ENCODE data around the gene MYBPC2.

Gene MYBPC2

DNA sequence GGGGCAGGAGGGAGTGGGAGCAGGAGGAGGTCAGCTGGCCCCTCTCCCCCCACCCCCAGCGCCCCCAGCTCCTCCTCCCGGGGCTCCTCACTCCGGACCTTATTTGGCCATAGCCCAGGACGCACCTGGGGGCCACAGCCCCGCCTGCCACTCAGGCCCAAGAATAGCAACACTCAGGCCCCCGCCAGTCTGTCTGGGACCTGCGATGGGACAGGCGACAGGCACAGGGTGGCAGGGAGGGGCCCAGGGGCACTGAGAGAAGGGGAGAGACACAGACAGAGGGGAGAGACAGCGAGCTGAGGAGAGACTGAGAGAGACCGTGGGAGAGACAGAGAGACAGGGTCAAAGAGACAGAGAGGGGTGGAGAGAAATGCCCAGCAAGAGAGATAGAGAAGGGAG is 68.1 kb downstream of the MYBPC2 start:
- DNase-seq (ENCODE audit: low spot score) = no peak

DNA sequence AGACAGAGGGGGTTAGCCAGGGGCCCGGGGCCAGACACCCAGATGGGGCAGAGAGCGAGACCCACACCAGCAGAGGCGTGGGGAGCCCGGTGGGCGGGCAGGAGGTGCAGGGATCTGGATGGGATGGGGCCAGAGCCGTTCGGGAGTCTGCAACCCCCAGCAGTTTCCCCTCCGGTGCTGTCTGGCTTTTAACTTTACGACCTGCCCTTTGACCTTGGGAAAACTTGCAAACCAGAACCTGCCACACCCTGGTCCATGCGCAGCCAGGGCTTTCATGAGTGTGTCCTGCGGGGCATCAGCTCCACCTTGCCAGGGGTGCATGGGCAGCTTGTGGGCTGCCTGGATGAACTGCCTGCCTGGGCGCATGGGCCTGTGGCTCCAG is 68.5 kb downstream of the MYBPC2 start:
- DNase-seq (ENCODE audit: low spot score) = no peak

DNA sequence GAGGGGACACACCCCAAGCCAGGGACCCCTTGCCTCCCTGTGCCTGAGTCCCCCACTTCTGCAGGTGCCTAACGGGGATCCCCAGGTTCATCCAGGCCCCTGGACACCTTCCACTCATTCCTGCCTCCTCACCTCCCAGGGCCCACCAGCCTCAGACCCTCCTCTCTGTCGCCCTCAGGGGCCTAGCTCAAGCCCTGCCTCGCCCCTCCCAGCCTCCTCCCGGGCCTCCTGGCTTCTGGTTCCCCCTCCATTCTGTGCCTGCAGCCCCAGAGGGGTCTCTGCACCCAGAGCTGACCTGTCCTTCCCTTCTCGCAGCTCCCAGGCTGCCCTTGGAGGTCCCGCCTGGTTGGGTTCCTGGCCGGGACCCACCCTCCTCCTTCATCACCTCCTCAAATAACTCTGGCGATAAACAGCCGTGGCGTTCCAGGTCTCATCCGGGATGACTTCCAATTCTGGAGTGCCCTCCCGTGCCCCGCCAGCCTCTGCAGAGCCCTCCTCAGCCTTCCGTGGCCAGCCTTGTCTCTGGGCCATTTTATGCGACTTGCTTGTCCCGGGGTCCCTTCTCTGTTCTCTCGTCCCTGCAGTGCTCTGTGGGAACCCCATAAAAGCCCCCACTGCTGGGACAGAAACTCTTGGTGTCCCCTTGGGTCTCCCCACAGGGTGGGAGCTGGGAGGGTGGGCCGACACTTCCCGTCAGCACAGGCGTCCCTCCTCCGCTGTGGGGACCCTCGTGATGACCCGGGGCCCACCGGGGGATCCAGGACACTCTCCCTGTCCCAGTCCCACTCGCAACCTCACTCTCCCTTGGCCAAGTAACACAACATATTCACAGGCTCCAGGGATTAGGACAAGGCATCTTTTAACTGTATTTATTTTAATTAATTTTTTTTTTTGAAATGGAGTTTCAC is 69.1 kb downstream of the MYBPC2 start:
- no peak for DNase-seq (ENCODE audit: low spot score)

DNA sequence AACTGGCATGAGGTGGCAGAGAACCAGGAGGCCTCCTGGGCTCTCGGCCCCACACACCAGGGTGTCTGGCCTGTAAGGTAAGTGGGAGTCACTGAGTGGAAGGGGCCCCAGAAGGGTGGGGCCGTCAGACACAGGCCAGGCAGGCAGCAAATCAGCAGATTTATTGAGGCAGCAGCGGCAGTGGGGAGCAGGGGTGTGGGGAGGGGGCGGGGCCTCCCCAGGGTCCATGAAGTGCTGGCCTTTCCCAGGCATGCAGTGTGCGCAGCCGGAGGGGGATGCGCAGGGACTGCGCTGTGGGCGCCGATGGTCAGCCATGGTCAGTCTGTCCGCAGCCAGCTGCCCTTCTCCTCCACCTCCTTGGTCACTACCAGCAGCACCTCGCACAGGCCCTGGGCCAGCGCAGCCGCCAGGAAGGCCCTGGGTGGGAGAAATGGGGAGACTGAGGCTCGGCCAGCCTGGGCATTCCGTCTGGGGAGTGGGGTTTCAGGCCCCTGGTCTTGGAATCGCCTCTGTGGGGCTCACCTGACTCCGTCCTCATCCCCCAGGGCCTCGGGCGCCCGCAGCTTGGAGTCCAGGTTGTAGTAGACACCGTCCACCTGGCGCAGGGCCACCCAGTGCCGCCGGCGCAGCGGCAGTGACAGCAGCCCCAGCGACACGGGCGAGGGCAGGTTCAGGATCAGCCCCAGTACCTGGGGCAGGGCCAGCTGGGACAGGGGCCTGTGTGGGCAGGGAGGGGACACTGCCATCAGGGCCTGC is 73.3 kb downstream of the MYBPC2 start:
- DNase-seq (ENCODE audit: low spot score) = no peak

DNA sequence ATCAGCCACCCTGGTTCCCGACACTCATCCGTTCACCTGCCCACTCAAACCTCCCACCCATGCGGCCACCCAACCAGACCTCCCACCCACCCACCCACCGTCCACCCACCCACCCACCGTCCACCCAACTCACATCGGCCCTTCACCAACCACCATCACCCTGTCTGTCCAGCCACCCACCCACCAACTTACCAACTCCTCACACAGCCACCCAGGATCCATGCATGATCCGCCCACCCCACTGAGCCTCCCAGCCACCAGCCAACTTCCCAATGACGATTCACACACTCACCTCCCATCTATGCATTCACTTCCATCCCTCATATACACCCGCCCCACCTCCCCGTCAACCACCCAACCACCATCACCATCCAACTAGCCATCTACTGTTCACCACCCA is 74.0 kb downstream of the MYBPC2 start:
- no peak for DNase-seq (ENCODE audit: low spot score)

DNA sequence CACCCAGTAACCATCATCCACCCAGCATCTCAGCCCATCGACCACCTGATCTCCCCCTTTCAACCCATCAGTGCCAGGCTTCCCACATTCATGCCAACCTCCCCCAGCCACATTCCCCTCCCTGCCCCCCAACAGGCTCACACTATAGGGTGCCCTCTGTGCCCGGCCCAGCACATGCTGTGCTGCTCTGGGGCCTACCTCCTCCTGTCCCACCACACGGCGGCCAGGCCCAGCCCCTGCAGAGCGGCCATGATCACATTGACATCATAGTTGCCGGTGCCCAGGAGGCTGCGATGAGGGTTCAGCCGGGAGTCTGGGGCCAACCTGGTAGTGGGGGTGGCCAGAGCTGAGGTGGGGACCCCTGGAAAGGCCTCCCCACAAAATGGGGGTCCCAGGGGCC is 74.7 kb downstream of the MYBPC2 start:
- no peak for DNase-seq (ENCODE audit: low spot score)

DNA sequence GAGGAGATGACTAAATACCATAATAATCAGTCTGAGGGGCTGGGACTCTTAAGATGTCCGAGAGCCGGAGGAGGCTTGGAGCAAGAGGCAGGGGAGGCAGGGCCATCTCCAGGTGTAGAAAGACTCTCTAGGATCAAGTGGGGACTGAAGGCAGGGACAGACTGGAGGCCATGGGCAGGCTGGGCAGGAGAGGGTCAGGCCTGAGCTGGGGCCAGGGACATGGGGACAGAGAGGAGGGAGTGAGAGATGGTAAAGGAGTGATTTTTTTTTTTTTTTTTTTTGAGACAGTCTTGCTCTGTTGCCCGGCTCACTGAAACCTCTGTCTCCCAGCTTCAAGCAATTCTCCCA is 76.1 kb downstream of the MYBPC2 start:
- DNase-seq (ENCODE audit: low spot score) = no peak

DNA sequence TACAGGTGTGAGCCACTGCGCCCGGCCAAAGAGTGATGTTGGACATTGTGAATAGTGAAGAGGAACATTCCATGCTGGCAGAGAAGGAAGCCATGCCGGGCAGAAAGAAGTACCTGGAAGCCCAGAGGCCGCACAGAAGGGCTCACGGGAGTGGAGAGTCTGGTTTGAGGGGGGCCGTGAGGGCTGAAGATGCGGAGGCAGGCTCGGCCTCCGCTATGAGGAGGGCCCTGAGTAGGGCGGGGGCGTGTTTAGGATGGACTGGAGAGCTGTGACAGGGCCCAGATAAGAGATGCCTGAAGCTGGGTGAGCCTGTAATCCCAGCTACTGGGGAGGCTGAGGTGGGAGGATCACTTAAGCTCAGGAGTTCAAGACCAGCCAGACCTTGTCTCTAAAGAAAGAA is 76.7 kb downstream of the MYBPC2 start:
- no peak for DNase-seq (ENCODE audit: low spot score)

DNA sequence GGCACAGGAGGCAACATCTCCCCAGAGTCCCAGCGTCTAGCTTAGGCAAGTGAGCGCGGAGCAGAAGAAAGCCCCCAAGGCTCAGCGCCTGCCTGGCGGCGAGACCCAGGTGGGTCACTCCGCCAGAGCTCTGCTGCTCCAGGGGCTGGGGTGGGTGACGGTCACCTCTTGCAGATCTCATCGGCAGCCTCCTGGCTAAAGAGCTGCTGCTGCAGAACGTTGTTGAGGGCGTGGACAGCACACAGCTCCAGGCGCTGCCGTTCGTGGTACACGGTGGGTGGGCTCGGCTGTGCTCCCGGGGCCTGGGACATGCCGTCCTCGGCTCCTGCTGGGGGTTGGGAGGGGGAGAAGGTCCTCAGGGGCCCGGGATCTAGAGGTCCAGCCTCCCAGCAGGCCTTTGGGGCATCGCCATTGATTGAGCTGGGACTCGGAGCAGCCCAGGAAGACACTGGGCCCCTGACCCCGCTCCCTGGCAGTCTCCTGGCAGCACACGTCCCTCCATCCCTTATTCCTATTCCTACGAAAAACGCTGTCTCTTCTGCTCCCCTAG is 77.5 kb downstream of the MYBPC2 start:
- no peak for DNase-seq (ENCODE audit: low spot score)

DNA sequence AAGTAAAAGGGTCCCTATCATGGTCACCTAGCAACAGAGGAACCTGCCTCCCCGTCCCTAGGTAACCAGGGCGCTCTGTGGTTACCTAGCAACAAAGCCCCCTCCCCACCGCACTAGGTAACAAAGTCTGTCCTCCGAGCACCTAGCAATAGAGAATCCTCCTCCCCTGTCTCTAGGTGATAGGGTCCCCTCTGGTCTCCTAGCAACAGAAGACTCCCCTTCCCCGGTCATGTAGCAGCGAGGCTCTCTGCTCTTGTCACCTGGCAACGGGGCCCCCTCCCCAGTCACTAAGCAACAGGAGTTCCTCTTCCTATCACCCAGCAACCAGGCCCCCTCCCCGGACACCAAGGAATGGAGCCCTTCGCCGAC is 78.0 kb downstream of the MYBPC2 start:
- DNase-seq (ENCODE audit: low spot score) = no peak

DNA sequence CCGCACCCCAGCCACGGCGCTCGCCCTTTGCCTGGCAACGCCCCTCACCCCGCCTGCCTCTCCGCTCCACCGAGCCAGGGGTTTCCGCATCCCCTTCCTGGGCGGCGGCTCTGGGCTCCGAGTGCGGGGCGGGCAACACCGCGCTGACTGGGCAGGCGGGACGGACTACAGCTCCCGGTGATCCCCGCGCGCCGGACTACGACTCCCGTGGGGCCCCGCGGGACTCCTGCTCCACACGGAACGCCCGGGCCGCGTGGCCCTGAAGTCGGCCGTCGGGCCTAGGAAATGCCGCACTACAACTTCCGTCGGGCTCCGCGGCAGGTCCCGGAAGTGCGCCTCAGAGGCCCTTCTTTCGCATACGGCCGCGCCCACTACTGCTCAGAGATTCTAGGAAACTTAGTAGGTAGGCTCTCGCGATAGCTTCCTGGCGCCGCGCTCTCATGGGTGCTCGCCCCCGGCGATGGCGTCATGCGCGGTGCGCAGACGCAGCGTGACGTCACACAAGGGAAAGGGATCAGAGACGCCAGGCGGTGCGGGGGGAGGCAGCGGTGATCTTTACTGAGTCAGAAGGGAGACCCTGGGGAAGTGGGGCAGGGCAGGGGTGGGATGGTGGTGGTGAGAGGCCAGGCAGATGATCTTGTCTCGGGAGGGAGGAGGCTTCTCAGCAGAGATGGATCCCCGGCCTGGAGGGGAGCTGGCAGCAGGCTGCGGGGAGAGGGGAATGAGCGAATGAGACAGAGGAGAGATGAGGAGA is 78.6 kb downstream of the MYBPC2 start, which contains the start of gene JOSD2:
JOSD2 (minus strand) TSS at position 123 of the 754 bp plus-strand sequence. CDS start 760 bp downstream, outside the sequence.
- peak; percentile 97 for DNase-seq (ENCODE audit: low spot score)

DNA sequence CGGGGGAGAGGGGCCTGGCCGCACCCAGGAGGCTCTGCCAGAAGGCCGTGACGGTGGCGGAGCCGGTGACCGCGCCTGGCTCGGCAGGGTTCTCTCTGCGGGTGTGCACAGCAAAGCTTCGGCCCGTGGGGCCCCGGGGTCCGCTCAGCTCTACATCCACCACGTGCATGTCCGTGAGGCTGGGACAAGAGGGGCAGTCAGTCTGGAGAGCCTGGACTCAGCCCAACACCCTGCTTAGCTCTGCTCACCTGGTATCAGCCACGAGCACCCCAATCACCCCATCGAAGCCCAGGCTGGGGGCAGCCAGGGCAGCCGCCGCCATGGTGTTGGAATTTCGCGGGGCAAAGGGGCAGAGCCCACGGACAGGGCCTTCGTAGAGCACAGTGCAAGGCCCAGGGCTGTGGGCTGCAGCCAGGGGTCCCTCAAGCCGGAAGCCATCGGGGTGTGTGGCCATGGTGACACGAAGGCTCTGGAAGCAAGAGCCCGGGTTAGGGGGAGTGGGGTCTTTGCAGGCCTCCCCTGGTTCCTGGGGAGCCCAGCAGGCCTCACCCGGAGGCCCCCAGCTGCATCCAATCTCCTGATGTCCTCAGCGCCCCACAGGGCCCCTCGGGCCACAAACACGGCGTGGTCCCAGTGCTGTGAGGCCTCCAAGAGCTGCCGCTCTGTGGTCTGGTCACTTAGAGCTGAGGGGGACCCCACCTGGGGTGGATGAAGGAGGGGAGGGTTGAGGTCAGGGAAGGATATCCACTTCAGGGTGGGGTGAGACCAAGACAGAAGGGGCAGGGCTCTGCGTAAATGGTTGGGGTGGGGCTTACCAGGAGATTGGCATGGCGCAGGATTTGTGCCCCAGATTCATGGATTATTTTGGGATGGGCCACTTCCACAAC is 79.7 kb downstream of the MYBPC2 start:
- DNase-seq (ENCODE audit: low spot score) = no peak

DNA sequence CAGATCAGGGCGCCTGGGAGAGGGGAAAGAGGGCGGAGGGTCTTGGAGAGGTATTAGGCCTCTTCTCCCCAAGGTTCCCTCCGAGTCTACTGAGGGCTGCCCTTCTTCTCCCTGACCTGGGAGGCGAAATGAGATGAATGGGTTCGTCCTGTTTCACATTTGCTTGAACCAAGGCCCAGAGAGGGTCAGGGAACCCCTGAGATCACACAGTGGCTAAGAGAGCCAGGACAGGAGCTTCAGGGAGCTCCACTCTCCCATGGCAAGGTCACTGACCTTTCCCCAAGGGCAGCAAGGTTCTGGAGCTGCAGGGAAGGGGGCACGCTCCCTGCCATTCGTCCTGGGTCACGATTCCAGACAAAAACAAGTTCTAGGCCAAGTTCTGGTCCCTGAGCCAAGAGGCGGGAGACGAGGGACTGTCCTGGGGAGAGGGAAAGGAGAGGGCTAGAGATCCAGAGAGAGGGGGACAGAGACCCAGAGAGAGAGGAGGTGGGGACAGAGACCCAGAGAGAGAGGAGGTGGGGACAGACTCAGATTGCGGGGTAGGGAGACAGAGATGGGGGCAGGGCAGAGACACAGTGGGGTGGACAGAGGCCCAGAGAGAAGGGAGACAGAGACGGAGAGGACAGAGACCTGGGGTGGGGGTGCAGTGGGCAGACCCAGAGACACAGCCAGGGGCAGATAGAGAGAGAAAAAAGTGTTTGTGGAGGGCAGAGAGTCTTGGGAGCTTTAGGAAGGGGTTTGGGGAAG is 80.5 kb downstream of the MYBPC2 start:
- no peak for DNase-seq (ENCODE audit: low spot score)

DNA sequence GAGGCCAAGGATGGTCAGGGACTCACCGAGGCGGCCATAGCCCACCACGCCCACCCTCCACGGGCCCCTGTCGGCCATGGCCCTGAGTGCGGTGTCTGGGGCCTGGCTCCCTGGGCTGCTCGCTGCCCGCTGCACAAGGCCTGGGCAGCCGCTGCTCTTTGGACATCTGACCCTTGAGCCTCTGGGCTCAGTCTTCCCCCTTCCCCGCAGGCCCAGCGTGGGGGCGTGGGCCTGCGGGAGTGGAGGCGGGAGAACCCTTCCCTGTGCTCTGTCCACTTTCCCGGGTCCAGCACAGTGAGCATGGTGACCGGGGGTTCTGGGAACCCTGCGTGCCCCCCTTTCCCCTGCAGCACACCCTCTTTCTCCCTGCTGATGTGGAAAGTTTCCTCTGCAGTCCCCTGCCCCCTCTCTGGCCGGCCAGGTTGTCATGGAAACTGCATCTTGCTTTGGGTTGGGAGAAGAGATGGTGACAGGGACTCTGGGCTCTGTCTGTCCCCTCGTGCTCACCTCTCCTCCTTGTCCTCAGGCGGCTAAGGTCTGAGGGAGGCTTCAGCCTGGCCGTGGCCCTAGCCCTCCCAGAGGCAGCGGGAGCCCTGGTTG is 81.2 kb downstream of the MYBPC2 start, which contains the start of gene ASPDH:
ASPDH (minus strand) TSS at position 168 of the 600 bp plus-strand sequence; CDS start at position 78, 90 bp downstream.
- DNase-seq (ENCODE audit: low spot score) = no peak

DNA sequence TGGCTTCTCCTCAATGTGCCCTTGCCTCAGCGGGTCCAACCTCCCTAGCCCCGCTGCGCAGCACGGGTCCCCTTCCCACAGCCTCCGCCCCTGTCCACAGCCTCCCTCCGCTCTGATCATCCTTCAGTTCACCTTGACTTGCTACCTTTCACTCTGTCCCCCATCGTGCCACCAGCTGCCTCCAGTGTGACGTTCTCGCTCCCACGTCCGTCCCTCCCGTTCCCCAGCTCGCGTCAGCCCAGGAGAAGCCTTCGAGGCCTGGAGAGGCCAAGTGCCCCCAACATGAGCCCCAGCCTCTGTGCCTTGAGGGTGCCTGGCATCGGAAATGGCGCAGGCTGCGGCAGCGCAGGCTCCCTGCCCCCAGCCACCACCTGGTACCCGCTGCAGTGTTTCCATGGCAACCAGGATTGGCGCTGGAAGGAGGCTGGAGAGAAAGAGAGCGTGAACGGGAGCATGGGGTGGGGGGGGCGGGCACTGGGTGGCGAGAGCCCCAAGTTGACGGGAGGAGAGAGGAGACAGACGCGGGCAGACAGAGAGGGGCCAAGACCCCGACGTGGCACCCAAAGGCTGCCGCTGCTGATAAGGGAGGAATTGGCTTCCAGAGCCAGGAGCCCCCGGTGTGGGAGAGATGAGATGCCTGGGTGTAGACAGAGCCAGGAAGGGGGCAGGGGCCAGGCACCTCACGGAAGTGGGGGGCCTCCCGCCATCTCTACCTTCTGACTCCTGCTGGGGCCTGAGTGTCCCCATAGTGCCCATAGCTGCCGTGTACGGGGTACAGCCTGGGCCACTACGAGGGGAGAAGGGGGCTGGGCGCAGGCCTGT is 81.9 kb downstream of the MYBPC2 start:
- no peak for DNase-seq (ENCODE audit: low spot score)

DNA sequence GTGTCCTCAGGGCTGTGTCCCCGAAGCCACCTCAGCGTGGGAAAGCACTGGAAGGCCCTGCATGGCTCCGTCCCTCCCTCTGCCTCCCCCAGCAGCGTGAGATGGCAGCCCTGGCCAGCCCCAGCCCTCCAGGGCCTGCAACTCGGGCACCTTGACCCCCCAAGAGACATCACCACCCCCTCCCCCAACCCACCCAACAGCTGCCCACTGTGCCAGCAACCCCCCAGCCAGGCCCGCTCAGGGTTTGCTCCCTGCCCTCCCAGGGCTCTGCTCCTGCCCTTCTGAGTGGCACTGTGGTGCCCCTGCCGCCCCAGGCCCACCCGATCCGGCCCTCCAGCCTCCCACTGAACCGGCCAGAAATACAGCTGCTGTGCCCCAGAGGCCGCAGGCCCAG is 82.5 kb downstream of the MYBPC2 start:
- DNase-seq (ENCODE audit: low spot score) = no peak

All from CD4-positive, alpha-beta T cell treated with Interleukin-6 at 100 ng/mL for 8 hours (primary cell).